Left lung (tissue), 10 donors: ENCODE data around the gene FGA. TPM values are rescaled to one million over a fixed set of nuclear protein-coding genes. Genes with fewer than 3 reads are reported as not detected.

Experiments used
- ATAC-seq: fragments of 200-7000 bp; cut with Tn5 transposase; one replicate; pipeline ENCODE4 v1.9.1; 2020; ENCODE audit warnings: moderate library complexity
- DNase-seq, 4 donors: peaks; one replicate each; pipeline ENCODE4 v3.0.0-alpha.2; 2013 to 2020
- H3K27ac ChIP-seq, 2 donors: fragments of 200-600 bp; sonication (generic) in 1 of 2; one replicate each; pipeline versions ENCODE4 v1.5.0 to v1.8.0; 2020 to 2021
- H3K27me3 ChIP-seq, 2 donors: fragments of 200-600 bp; sonication (generic) in 1 of 2; one replicate each; pipeline versions ENCODE4 v1.5.0 to v1.8.0; 2020 to 2021
- H3K36me3 ChIP-seq, 2 donors: fragments of 200-600 bp; sonication (generic) in 1 of 2; one replicate each; pipeline versions ENCODE4 v1.5.0 to v1.8.0; 2020 to 2021
- H3K4me1 ChIP-seq, 2 donors: fragments of 200-600 bp; one replicate each; pipeline ENCODE4 v1.8.0; 2021
- H3K4me3 ChIP-seq, 2 donors: fragments of 200-600 bp; sonication (generic) in 1 of 2; one replicate each; pipeline versions ENCODE4 v1.5.0 to v1.8.0; 2020 to 2021; ENCODE audit warnings: mild to moderate bottlenecking in 1 of 2
- H3K9me3 ChIP-seq, 2 donors: fragments of 200-600 bp; sonication (generic) in 1 of 2; one replicate each; pipeline versions ENCODE4 v1.5.0 to v1.8.0; 2020 to 2021
- intact Hi-C, 2 donors: fragments of 100-400 bp; cut with DNase I; formaldehyde crosslinking; loops; one replicate each; pipeline versions ENCODE4 v1.11.2 to v1.14.2; 2022
- polyA plus RNA-seq, 6 donors: library from polyadenylated mRNA; unstranded; fragments of 120-200 nt; gene quantifications; one replicate each; pipeline ENCODE4 v1.2.1, GENCODE V29; 2013; ENCODE audit not compliant: insufficient read length in 6 of 6
- total RNA-seq, 2 donors: library from RNA; stranded (reverse); fragmentation: NEBNext Ultra II Directional; extraction: Animal tissue kit (Norgen Biotek cat#: 25700); gene quantifications; one replicate each; pipeline ENCODE4 v1.2.1, GENCODE V29; 2021
- TF ChIP-seq, protein P1 (sequence below), 2 donors: fragments of 200-600 bp; sonication (generic) in 1 of 2; IDR thresholded peaks; one replicate each; pipeline versions ENCODE4 v1.5.0 to v1.8.0; 2021; ENCODE audit warnings: antibody characterized with exemption in 2 of 2
- donor health status: DM: no; HTN: yes; CAD: no.
- donor health status: DM: no; HTN: no; CAD: no.

The FGA gene
- total and polyA plus RNA-seq, 8 donors: 1.3 to 75.6 (median 3.1) TPM; not detected in 4

DNA sequence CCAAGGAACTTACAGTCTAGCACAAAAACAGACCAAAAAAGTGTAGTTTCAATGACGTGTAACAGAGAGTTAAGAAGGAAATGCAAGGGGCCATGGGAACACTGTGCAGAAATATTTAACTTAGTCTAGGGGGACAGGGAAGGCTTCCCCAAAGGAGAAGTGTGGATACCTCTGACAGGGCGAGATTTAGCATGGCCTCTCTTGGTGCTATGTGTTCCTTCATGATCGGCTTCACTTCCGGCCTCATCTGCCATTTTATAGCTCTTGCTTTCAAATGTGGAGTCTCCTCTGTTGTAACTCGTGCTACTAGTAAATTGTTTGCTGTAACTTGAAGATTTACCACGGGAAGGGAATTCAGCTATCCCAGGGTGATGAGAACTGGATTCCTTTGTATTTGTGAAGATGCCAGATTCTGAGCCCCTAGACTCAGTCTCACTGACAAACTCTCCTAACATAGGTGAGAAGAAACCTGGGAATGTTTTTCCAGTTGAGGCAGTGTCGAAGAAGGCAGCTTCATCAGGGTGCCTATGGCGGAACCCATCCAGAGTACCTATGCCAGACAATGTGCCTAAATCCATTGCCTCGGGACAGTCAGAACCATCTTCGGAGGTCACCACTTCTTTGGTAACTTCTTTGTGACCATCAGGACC lies 5.0 kb downstream of the FGA start:
- no peak overlapping the region for H3K4me3 ChIP-seq
- H3K36me3 ChIP-seq: no peaks in the 10 kb centered on the region
- H3K4me1 ChIP-seq: peaks cover 0 to 2% of the 10 kb centered on the region in 2 donors
- intact Hi-C loops: no loop called here
- DNase-seq (no peak), ATAC-seq (no peak)
- no peak overlapping the region for H3K27ac ChIP-seq
- H3K27me3 ChIP-seq: no peaks in the 10 kb centered on the region
- TF ChIP-seq, protein P1, sequence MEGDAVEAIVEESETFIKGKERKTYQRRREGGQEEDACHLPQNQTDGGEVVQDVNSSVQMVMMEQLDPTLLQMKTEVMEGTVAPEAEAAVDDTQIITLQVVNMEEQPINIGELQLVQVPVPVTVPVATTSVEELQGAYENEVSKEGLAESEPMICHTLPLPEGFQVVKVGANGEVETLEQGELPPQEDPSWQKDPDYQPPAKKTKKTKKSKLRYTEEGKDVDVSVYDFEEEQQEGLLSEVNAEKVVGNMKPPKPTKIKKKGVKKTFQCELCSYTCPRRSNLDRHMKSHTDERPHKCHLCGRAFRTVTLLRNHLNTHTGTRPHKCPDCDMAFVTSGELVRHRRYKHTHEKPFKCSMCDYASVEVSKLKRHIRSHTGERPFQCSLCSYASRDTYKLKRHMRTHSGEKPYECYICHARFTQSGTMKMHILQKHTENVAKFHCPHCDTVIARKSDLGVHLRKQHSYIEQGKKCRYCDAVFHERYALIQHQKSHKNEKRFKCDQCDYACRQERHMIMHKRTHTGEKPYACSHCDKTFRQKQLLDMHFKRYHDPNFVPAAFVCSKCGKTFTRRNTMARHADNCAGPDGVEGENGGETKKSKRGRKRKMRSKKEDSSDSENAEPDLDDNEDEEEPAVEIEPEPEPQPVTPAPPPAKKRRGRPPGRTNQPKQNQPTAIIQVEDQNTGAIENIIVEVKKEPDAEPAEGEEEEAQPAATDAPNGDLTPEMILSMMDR (IDR thresholded peaks at IDR 0.05): no peak
- H3K9me3 ChIP-seq: no peaks in the 10 kb centered on the region

DNA sequence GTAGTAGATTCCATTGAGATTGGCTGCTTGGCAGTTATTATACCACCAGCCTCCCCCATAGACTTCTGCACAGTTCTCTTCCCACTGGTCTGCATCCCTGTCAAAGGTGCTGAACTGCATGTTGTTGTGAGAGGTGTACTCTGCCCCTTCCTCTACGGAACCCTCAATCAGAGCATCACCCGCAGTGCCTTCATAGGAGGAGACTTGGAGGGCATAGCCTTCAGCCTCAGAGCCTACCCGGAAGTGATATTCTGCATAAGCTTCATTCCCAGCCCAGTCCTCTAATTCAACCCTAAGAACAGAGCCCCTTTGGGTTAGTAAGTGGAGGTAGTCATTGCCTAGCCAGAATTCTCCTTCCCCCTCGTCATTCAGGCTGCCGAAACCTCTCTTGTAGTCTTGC lies 6.3 kb downstream of the FGA start:
- intact Hi-C loops: no loop called here
- no peak for ATAC-seq

GRCh38 chr4:154583677-154584076 lies 6.9 kb downstream of the FGA start:
- H3K27me3 ChIP-seq: no peaks in the 10 kb centered on the region
- ATAC-seq: no peak
- no peak overlapping the region for H3K27ac ChIP-seq
- no peaks in the 10 kb centered on the region for H3K4me1 ChIP-seq
- H3K9me3 ChIP-seq: no peaks in the 10 kb centered on the region
- no peaks in the 10 kb centered on the region for H3K36me3 ChIP-seq
- no peak for DNase-seq
- no peak overlapping the region for H3K4me3 ChIP-seq
- intact Hi-C loops: no loop called here
- TF ChIP-seq, protein P1 (IDR thresholded peaks at IDR 0.05): no peak

More for the DNA sequence above, 6.3 kb downstream of the FGA start:
- Histone ChIP-seq H3K27me3 (no peaks in the 10 kb centered on the region), H3K4me3 (no peak overlapping the region), H3K4me1 (no peaks in the 10 kb centered on the region), H3K9me3 (no peaks in the 10 kb centered on the region), H3K36me3 (no peaks in the 10 kb centered on the region), H3K27ac (no peak overlapping the region)
- TF ChIP-seq, protein P1 (IDR thresholded peaks at IDR 0.05): no peak
- DNase-seq: no peak

DNA sequence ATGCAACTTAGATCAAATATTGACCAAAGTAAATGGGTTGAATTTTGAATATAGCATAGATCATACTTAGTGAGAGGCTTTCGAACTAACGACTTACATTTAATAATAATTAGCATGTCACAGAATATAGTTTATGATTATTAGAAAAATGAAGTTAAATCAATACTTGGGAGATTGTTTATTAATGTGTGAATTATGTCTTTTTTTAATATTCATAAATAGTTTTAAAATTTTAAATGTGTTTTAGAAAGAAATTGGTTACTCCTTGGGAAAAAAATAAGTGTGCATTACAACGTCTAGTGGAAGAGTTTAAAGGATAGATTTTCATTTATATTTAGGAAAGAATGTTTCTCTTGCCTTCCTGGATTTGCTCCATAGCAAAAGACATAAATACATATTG lies 7.3 kb downstream of the FGA start:
- DNase-seq (no peak), ATAC-seq (no peak)
- Histone ChIP-seq H3K27ac (no peak overlapping the region), H3K36me3 (no peaks in the 10 kb centered on the region), H3K27me3 (no peaks in the 10 kb centered on the region), H3K9me3 (no peaks in the 10 kb centered on the region), H3K4me3 (no peak overlapping the region), H3K4me1 (no peaks in the 10 kb centered on the region)
- intact Hi-C loops: no loop called here
- TF ChIP-seq, protein P1 (IDR thresholded peaks at IDR 0.05): no peak

DNA sequence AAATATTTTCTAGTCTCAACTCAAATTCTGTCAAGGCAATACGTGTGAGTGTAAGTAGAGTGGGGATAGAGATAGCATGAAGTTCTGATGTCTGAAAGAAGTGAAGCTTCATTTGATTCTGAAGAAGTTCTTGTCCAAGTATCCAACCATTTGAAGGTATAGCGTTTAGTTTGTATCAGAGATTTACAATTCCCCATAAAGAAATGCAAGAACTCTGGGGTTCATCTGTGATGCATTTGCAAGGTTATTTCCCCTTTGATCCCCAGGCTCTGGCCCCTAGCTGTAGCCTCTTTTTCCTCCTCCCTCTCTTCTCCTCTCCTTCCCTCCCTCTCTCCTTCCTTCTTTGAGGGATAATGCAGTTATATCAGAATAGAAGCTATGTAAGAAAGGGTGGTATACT lies 7.8 kb downstream of the FGA start:
- no peaks in the 10 kb centered on the region for H3K36me3 ChIP-seq
- no peaks in the 10 kb centered on the region for H3K4me1 ChIP-seq
- H3K27me3 ChIP-seq: peaks cover 0 to under 1% of the 10 kb centered on the region in 2 donors
- intact Hi-C loops: no loop called here
- TF ChIP-seq, protein P1 (IDR thresholded peaks at IDR 0.05): no peak
- no peaks in the 10 kb centered on the region for H3K9me3 ChIP-seq
- no peak overlapping the region for H3K4me3 ChIP-seq
- DNase-seq: no peak
- ATAC-seq: no peak
- H3K27ac ChIP-seq: no peak overlapping the region
